UCSD-AML1 (cell line): Measurements from ENCODE around the gene LDLRAD4.

Experiments used
- DNase-seq: peaks from one replicate; lab custom pipeline; 2025; ENCODE audit not compliant: unreplicated experiment; lab: John Stamatoyannopoulos, UW

The LDLRAD4 gene

DNA sequence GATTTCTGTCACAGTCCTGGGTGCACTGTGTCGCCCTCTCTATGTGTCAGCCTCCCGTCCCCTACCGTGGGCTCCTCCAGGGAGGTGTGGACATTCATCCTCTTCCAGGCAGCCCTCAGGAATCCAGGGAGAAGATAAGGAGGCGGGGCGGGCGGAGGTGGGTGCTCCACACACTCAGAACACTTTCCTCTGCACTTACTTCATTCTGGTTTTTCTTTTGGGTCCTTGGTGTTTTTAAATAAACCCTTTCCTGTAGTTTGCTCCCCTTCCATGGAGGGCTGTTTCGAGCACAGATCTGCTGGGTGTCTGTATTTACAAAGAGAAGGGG is 323.9 kb downstream of the LDLRAD4 start:
- DNase-seq, result no peak

DNA sequence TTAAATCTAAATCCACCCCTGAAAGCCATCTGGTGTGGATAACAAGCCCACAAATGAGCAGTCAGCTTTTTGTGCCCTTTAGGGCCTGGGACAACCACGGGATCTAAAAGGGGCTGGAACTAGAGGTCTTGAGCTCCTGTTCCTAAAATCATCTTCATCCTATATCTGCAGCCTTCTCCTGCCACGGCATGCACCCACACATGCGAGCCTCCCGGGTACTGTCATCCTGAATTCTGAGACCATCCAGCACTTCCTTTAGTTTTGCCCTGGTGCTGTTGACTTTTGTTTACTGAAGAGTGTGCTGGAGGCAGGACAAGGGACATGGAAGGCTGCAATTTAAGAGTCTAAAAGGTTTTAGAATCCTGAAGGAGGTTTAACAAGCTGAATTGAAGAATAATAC is 324.6 kb downstream of the LDLRAD4 start:
- no peak for DNase-seq

DNA sequence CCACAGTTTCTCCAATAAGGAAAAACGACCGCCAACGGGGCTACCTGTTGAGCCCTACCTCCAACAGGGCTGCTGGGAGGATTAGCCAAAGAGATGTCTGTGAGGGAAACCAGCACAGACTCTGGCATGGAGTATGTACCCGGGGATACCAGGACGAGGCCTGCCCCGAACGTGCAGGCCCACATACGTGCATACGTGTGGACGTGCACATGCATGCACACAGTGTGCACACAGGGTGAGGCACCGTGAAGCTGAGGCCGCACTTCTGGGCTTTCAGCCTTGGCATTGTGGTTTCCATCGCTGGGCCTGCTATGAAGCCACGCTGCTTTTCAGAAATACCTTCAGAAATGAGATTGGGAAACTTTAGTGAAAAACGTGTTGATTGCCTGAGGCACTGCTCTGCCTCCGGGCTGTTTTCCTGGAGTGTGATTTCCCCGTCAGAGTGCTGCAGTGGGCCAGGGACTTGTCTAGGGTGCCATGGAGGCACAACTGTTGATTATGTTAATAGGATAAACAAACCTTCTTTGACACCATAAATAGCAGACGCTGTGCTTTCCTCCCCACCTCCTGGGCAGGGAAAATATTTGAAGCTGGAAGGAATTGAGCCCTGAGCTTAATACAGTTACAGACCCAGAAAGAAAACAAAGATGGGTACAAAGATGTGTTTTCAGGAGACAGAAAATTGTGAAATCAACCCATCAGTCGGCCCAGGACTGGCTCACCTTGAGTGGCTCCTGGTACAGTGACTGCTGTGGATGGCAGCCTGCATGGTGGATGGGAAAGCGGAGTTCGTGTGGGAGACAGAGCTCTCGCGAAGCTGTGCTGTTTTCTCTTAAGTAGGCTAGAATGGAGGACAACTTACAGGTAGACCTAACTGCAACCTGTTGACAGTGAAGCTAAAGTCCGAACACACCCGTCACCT is 325.5 kb downstream of the LDLRAD4 start:
- DNase-seq, result no peak

DNA sequence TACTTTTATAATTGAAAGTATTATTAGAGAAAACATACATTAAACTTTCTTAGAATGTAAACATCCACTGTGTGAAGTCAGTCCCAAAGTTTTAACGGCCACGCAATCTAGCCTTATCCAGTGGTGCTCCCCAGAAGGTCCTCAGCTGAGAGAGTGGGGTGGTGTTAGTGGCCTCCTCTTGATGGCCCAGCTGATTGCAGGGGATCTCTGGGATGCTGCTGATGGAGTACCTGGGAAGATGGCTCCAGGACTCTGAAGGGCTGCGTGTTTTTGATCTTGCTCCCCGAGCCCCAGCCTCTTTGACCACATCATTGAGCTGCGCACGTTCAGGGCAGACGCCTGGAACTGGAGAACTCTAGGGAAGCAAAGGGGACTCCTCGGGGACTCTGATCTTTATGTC is 326.4 kb downstream of the LDLRAD4 start:
- no peak for DNase-seq

DNA sequence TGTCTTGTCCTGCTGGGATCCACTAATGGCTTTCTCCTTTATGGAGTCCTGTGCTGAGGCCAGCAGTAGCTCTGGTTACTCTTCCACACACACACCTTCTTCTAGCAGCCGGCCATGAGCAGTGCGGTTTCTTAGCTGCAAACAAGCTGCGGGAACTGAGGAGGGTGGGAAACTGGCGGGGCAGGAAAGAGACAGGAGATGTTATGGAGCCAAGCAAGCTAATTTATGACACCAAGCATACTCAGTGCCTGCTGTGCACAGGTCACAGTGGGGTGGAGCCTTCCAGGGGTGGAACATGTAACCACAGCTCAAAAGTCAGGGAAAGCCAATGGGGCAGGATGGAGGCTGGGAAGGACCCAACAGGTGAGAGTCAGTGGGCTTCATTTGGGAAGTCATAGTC is 327.0 kb downstream of the LDLRAD4 start:
- DNase-seq, result no peak

DNA sequence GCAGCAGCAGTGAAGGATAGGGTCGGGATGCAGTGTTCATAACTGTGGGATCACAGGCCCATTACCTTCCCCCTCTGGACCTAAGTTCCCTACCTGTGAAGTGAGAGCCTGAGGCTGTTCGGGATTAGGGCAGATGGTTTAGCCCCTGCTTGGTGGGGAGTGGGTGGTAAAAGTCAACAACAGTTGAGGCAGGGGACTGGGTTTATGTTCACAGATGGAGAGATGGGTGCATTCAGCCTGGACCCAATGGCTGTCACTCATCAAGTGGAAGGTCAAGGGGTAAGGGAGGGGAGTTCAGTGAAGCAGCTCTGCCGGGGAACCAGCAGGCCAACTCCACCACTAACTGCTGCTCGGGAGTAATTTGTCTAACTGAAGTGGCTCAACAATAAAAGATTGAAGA is 327.4 kb downstream of the LDLRAD4 start:
- no peak for DNase-seq

DNA sequence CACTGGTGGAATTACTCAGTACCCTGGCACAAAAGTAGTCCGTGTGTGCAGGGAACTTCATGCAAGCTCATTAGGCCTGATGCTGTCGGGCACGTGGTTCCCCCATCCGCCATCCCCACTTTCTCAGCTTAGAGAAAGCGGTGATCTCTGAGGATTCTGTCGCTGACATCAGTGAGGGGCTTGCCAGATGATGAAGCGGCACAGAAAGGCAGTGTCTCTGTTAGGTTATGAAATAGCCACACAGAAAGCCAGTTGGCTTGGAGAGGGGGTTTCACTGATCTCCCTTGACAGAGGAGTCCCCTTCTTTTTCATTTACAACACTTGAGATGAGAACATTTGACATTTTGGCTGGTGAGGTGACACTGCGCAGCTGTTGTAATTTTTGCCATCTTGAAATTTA is 328.1 kb downstream of the LDLRAD4 start:
- DNase-seq, result no peak

DNA sequence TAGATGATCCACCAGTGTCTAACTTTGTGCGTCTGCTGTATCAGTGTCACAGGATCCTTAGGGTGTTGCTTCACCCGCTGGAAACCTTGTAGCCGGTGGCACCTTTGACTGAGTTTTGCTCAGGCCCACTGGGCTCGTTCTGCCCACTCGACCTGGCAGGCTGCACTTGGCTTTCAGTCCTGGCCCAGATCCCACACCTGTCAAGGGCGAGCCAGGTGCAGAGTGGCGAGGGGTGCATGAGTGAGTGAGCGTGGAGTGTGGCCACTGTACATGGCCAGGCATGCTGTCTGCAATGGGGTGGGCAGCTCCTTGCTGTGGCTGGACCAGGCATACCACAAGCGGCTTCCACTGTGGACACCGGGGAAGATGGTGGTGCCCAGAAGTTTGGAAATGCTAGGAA is 328.8 kb downstream of the LDLRAD4 start:
- DNase-seq, result no peak

DNA sequence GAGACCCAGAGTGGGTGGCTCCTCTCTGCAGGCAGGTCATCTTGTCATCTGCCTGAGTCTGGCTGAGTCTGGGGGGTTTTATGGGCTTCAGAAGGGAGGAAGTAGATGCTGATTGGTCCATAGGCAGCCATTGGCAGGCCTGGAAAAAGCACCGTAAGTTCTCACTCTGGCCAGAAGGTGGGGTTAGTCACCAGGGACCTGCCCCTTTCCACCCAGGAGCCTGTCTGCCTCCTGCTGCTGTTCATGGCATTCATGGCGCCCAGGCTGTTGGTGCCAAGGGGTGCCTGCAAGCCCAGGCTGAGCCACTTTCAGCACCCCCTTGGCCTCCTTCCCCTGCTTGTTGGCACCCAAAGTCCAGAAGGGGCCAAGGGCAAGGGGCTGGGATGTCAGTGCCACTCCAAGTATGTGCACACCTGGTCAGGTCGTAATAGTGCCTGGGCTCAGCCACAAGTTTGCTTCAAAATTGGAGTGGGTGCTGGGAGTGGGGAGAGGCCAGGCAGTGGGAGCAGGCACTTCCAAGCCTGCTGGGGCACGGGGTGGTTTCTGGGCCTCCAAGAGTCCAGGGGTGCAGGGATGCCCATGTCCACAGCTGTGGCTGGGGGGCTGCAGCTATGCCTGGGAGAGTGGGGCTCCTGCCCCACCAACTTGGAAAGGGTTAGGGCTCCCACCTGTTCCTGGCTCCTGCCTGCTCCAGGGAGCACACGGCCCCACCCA is 329.7 kb downstream of the LDLRAD4 start:
- no peak for DNase-seq

DNA sequence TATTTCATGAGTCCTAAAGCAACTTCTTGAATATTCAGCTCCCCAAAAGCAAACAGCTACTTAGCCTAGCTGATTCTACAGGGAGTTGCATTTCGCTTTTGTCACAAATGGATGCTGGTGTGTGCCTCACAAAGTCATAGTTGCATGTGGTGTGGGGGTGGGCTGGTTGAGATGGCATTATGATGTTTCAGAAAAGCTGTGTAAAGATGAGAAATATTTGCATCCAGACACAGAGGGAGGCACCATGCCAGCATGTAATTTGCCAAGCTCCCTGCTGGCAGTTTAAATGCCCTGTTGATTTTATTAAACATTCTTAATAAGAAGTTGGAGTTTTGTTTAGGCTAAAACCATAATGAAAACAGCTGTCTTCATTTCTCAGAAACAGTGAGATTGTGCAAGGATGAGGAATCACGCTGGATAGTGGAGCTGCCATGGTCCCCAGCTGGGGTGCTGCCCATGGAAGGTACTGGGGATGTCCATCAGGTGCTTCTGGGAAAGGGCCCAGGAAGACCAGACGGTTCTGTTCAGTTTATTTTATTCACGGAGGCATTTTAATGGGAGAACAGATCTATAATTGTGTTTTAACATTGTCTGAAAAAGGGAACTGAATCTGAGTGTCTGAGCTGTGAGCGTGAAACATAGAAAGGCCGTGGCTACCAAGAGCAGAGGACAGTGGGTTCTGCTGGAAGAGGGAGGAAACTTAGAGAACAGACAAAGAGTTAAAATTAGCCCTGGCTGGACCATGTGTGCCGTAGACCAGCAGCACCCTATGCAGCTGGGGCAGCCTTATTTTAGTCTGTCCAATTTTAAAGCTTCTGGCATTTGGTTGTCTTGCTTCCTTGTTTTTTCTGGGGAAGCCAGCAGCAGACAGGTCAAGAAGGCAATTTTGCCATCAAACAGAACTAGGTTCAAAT is 330.7 kb downstream of the LDLRAD4 start:
- no peak for DNase-seq

DNA sequence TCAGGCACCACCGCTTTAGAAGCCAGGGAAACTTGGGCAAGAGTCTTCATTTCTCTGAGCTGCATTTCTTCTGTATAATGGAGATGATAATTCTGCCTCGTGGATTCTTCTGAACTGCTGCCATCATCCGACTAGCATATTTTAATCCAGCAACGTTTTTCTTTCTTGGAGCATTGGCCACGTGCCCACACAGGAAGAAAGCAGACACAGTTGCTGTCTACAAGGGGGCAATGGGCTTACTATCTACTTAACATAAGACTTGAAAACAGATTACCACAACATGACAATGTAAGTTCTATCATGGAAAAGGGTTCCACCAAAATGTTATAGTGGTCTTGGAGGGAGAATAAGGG is 331.3 kb downstream of the LDLRAD4 start:
- no peak for DNase-seq

DNA sequence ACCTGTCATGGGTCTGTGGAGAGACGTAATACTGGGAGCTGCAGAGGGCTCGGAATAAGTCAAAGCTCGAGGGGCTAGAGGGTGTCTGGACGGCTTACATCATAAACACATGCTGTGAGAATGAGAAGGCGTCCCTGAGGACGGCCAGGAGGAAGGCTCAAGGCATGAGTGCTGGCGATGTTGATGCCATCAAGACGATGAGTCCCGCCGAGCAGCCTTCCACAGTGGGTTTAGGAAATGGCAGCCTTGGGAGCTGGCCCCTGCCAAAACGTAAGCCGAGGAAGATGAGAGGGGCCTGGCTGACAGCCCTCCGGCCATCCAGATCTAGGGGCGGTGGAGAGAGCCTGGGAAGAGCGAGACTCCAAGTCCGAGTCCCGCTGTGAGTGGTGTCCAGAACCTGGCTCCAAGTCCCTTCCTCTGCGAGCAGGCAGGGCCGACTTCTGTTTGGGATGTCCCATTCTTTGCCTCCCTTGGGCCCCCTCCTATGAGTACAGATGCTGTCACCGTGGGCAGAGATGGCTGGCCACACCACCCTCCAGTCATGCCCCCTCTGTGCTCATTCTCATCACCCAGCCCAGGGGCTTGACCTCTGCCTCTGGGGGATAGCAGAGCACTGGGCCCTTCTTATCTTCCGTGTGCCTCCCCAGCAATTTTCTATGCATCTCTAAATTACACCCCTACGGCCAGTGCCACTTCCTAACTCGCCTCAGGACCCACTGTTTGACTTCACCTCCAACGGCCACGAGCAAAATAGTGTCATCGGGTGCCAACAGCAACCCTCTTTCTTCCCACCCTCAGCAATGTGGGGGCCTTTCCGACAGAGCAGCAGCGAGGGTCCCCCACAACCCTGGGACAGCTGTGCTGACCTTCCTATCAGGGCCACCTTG is 332.1 kb downstream of the LDLRAD4 start:
- no peak for DNase-seq

DNA sequence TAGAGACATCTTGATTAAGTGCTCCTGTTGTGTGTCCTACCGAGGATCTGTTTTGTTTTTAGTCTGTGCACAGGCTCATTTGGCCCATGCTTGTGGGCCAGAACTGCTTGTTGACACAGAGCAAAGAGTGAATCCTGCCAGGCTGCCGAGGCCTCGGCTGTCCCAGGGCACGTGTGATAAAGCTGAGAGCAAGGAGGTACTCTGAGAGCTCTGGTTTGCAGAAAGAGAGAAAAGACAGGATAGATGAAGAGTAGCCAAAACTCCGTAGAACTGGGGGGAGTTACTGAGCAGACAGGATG is 332.7 kb downstream of the LDLRAD4 start:
- DNase-seq, result no peak

DNA sequence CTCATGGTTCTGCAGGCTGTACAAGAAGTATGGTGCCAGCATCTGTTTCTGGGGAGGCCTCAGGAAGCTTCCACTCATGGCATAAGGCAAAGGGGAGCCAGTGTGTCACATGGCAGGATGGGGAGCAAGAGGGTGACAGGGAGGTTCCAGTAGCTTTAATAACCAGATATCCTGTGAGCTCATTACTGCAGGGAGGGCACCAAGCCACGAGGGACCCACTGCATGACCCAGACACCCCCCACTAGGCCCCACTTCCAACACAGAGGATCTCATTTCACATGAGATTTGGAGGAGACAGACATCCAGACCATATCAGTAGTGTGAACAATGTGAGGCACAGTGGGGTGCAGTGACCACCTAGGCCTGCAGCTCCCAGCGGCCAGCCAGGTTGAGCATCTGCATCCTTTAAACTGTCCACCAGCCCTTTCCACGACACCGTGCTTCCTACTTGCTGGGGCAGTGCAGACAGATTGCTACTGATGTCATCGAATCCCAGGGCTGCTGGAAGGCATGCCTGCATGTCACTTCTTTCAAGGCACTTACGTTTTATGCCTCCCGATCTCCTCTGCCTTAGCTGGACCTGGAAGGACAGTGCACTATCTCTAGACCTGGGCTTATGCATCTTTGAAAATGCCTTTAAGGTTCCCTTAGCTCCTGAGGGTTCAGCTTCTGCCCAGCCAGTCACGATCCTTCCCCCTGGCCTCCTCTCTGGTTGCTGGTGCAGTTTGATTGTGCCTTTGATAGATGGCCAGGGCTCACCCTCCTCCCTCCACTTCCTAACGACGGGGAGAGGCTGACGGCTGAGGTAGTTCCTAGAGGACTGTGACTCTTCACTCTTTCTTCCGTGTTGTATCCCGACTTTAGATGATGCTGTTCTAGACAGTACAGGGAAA is 333.5 kb downstream of the LDLRAD4 start:
- DNase-seq, result no peak

DNA sequence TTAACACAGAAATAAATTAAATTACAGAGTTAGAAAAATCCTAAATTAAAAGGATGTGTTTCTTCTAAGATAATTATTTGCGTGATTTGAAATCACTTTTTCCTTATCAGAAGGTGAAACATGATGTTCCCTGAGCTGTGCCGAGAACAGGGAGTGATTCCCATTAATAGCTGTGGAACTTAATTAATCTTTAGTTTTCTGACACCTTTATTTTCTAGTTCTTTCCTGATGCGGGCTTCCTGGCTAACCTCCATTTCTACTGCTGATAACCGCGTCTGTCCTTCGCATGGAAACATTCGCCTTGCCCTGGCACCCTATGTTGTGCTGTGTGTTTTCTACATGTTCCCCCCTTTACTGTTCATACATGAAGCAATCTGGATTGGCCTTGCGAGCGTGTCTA is 334.9 kb downstream of the LDLRAD4 start:
- DNase-seq, result no peak

DNA sequence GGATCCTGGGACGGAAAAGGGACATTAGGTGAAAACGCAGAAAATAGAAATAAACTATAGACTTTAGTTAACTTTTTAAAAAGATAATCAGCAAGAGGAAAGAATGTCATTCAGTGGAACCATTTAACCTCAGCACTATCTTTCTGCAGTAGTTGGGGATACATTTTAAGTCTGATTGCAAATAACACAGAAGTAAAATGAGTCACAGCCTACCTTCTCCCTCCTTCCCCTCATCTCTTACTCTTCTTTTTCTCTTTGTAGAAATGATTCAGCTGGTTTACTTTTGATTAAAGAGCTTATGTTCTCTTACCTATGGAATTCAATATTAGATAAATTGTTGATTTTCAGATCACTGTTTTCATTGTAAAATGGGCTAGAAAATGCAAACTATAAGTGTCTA is 336.6 kb downstream of the LDLRAD4 start:
- no peak for DNase-seq

DNA sequence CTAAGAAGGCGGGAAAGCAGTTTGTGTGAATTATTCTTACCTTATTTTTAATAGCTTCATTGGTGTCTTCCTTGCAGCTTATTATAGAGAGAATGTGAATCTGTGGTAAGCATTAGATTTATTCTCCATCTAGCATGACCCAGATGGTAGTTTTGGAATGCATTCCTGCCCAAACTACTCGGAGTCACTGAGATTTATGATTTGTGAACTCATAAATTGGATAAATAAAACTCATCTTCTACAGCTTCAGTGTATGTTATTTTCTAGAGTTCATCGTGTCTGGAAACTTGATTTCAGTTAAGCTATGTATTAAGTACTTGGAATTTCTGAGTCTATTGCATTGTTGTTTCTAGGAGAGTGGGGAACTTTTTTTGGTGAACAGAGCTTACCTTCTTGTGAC is 337.3 kb downstream of the LDLRAD4 start:
- DNase-seq, result no peak

DNA sequence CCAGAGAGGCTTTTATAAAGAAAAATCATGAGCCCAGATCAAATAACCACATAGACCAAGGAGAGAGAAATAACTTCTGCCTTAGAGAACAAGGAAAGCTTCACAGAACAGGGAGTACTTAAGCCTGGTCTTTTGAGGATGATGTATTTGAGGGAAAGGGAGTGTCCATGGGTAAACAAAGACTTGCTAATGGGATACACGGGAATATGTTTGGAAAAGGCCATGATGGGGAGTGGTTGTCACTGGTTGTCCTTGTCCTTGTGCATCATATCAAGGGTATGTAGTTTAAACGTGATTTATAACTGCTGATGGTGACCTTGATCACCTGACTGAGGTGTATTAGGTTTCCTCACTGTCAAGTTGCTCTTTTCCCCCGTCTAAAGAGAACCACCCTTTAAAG is 337.9 kb downstream of the LDLRAD4 start:
- no peak for DNase-seq

DNA sequence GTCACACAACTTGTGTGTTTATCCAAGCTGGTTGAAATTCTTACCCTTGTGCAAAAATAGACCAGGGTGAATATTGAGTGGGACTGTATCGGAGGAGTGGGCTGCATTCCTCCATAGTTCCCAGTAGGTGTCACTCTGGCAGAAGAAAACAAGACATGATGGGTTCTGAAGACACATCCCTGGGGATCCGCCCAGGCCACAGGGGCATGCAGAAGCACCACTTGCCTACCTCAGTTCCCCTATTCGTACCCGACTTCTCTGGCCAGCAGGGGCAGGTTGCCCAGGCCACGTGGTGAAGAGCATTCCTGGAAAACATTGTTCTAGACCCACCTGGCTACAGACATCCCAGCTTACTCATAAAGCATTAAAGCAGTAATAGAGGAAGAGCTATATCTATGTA is 339.6 kb downstream of the LDLRAD4 start:
- DNase-seq, result peak; percentile 39

DNA sequence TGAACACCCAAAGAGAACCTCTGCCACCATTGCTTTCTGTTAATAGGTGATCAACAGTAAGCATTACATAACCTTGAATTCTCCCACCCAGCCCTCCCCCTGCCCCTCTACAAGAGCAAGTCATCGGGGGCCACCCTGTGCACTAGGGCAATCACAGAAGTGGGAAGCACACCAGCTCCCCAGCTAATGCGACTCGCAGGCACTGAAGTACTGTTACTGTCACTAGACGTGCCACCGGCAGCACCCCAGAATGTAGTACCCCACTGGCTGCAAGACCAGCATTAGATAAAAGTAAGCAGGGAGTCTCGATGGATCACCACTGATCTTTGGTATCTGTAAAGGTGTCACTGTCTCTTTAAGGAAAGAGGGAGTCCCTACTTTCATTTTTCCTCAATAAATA is 340.2 kb downstream of the LDLRAD4 start:
- DNase-seq, result no peak
